Dedifferentiated amniotic fluid mesenchymal stem cell (primary cell): Measurements from ENCODE around the gene SLC38A2.

Experiments used
- DNase-seq: peaks from one replicate; pipeline ENCODE4 v3.0.0-alpha.2; 2016; ENCODE audit errors: extremely low spot score

The SLC38A2 gene

DNA sequence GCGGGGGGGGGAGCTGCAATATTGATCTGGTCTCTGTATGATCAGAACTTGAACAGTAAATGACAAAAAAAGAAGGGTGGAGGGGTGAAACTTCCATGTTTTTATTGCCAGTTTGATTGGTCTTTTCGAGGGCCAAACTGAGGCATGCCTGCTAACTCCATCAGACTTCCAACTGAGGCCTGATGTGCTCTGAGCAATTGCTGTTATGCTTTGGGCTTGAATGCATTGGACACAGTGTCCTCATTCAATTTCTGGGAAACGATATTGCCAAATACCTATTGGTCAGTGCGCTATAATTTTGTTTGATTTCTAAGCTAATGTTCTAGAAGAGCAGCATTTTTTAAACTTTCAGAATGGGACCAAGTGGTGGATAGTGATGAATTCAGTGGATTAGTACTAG is 2.1 kb upstream of the SLC38A2 start:
- DNase-seq = no peak

DNA sequence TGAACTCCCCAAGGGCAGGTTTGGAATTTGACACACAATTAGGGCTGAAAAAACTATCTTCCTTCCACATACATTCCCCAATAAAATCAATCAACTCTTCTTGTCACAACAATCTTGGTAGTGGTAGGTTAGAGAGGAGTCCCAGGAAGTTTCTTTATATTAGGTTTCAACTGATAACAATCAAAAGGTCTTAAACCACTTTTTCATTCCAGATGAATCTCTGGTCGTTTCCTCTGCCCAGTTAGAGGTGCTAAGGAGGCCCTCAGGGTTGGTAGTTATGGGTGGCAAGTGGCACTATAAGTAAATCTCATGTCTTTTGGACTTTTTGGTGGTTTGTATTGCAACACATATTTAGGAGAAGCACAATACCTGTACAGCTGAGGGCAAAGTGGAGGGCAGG is 1.7 kb upstream of the SLC38A2 start:
- no peak for DNase-seq

DNA sequence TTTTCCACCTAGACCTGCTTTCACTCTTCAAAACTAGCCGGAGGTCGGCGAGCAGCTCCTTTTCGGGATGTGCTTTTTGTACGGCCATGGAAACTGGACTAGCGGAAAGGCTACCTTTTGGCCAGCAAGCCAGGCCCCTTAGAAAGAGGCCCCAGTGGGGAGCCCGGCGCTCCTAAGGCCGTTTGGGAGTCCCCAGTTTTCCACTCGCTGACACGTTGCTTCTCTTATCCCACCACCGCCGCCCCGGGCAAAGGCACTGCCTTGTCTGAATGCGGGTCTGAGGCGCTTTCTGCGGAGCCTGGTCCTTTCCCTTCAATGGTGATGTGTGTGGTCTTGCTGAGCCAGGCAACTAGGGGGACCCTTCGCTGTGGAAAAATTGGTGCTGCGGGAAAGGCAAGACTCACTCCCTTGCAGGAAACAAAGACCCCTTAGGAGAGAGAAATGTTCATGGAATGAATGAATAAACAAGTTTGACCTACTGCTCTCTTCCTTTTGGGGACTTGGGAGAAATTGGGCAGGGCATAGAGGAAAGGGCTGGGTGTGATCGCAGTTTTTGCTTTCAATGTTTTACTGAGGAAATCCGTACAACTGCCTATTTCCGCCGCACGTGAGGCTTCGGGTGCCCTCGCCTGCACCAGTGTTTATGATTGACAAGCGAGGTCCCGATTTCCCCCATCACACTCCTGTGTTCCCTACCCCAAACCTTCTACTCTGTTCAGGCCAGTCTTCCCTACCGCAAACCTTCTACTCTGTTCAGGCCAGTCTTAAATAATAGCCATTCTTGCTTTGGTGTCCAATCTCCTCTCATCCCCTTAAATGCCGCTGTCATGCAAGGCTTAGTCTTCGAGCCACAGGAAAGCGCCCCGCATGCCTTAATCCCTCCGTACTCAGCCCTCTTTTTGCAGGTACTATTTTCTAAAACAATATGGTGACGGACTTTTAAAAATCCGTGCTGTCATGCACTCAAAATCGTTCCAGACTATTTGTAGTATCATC is 1.0 kb upstream of the SLC38A2 start:
- DNase-seq = no peak

DNA sequence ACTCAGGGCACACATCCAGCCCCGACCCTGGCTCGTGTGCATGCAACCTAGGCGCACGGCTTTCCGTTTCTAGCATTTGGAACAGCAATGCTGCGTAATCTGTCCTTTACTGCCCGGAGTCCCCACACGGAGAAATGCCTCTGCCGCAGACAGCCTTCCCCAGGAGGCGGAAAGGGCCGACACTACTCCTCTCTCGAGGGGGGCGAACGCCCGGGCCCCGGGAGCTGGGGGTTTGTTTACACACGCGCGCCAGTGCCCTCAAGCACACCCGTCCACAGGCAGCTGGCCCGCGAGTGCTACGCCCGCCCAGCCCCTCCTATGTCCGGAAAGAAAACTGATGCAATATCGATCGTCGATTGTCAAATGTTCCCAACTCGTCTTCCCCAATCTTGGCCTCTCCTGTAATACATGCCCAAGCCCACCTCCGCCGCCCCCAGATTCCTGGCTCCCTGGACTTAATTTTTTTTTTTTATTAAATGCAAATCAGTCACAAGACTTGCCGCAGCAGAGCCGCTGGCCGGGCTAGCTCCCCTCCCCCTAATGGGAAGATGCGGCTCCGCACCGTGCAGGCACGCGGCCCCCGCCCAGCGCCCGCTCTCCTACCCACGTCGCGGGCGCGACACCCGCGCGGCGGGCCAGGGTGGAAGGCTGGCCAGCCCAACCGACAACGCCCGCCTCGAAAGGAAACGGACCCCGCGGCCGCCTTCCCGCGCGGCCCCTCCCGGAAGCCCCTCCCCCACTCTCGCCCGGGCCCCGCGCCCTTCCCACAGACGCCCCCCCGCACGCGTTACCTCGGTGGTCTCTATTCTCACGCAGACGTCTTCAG is 642 bp downstream of the SLC38A2 start:
- no peak for DNase-seq

DNA sequence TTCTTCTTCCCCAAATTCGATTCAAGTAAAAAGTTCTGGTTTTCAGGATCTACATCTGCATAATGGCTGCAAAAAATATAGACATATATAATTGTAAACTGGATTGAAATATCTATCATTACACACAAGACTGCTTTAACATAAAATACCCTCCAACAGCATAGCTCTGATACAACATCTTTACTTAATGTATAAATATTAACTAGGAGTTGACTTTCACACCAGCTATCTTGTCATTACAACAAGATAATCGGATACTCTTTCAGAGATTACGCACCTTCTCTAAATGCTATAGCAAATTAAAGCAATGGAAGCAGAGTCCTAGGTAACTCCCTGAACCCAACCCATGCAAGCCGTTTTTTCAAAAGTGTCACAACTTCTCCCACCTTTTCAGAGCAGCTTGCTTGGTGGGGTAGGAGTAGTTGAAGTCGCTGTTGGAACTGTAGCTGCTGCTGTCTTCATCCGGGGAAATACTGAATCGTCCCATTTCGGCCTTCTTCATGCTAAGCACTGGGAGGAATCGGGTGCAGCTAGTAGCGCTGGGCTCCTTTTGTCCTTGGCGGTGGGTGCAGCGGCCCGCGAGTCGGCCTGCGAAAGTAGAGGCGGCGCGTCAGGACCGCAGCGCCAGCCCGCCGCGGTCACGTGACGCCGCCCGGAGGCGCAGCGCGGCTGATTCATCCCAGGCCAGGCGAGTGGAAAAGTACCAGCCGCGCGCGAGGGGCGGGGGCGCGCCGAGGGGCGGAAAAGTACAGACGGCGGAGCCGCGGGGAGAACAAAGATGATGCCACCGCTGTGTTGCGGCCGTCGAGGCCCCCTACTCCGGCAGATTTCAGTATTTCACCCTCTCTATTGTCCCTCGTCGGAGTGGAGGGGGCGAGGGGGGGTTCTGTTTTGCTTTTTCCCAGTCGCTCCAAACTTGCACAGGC is 1.5 kb downstream of the SLC38A2 start:
- DNase-seq = peak; percentile 66

DNA sequence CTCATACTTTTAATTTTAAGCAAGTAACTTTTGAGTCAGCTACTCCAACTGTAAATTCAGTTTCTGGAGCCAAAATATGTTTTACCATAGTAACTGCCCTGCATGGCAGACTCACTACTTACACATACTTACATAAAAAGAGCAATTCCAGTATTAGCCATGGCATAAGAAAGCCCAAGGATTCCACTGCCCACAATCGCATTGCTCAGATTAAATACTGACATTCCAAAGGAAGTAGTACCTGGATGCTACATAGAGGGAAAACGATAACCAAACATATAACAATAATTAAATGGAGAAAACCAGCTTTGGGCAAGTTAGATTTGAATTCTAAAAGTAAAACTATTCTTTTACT is 2.2 kb downstream of the SLC38A2 start:
- no peak for DNase-seq

DNA sequence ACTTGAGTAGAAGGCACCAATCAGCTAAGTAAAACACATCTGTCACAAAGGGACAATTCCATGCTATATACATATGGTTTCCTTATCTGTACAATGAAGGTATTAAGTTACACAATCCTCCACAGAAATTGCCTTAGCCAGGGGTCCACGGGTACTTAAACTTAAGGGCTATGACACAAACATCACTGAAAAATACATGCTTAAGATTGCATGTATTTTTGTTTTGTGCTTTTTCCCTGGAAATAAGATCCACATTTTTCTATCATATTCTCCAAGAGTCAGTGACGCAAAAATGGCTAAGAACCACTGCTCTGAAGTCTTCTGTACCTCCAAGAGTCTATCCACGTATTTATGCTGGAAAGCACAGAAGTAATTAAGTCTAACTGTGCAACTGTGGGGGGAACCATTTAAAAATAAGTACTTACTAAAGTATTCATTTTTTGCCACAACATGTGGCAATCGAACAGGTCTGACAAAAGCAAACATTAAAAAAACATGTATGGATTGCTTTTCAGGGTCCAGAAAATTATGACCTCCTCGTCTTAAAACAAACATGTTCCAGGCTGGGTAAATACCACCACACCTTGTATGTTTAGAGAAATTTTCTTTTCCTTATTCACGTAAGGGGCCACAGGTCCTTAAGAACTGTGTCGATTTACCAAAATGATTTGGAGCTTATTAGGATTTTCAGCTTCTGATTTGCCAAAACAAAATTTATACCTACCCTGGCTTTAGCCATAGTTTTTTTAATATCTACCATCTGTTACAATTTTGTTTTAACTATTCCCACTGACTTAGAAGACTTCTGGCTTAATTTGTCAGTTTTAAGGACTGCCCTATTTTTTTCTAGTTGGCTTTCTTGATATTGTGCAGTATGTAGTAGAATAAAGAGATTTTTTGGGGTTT is 2.8 kb downstream of the SLC38A2 start:
- DNase-seq = no peak

DNA sequence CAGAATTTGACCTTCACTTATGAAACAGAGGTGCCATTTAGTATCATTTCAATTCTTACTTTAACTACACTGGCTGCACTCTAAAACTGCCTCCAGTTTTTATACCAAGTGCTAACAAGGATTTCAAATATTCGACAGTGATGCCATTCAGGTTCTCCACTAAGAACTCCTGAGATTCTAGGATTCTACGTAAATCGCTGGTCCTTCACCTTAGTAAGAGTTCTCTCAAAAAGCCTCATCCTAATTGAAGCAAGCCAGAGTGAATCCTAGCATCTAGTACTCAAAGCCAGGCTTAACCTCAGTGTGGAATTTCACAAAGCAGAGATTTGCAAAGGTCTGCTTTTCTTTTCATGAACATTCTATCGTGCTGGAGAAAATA is 3.5 kb downstream of the SLC38A2 start:
- DNase-seq = no peak

DNA sequence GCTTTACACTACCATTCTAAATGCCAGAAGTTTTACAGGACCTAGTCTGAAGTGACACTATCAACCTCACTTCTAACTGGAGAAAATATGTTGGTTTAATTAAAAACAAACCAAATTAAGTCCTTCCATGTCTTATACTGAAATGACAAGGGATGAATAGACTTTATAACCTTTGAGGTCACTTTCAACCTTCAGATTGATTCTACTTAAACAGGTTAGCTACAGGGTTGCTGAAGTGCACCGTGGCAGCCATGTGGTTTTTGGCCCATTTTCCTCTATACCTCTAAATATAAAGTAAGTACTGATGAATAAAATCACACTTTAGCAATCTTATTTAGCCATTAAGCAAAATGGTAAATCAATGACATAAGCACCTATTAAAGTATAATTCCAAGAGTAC is 3.9 kb downstream of the SLC38A2 start:
- DNase-seq = no peak

DNA sequence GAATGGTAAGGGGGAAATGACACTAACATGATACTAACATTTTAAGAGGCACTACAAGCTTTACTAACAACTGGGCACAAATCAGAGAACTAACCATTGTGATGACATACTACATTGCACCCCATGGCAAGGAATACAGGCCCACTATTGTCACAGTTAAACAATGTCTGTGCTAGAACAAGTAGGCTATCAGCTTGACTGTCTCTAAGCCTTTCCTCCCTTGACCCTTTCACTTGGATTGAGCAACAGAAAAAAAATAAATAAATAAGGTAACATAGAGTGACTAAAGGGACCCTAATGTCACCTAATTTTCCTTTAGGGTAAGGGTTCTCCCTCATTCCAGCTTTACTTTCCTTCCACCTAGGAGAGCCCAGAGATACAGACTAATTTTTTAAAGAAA is 4.4 kb downstream of the SLC38A2 start:
- no peak for DNase-seq

DNA sequence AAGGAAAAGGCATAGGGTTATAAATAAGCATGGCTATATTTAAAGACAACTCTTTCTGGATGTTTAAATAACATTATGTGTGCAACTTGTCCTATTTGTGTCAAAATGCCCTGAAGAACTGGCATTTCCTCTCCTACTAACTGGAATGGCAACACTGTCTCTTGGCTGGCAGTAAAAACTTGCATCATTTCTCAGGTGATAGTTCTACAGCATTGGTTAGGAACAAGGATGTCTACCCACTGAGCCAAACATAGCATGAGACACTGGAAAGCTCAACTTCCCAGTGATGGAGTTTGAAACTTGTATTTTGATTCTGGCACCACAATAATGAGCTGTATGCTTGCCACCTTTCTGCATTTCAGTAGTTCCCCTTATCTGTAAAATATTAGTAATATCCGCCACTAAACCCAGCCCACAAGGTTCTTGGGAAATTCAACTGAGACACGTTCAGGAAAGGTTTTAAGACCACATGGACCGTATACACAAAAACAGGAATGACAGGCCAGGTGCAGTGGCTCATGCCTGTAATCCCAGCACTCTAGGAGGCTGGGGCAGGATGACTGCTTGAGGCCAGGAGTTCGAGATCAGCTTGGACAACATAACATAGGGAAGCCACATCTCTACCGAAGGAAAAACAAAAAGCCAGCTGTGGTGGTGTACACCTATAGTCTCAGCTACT is 5.1 kb downstream of the SLC38A2 start:
- no peak for DNase-seq

DNA sequence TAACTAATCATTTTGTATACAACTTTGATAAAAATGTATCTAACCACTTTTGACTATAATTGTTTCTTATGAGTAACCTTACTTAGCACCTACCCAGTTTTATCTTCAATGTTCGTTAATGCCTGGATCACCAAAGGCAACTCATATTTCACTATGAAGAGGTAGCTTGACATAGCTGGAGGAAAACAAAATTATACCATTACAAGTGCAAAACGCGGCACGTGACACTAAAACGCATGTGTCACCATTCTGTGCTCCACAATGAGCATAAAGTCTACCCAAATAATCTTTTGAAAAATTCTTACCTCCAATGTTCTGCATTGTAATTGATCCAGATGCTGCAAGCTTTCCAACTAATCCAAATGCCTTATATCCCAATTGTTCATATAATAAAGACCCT is 5.8 kb downstream of the SLC38A2 start:
- no peak for DNase-seq

DNA sequence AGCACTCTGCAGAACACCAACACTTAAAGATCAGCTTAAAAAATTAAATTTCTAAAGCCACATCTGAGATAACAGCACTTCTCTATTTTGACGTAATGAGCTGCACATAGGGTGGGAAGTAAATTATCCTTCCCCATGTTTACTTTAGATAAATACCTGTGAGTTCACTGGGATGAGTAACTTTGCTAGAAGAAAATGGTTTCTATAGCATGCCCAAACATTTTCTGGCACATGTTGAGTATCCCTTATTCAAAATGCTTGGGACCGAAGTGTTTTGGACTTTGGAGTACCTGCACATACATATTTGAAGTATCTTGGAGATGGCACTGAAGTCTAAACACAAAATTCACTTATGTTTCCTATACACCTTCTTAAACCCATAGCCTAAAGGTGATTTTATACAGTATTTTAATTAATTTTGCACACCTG is 6.6 kb downstream of the SLC38A2 start:
- no peak for DNase-seq

DNA sequence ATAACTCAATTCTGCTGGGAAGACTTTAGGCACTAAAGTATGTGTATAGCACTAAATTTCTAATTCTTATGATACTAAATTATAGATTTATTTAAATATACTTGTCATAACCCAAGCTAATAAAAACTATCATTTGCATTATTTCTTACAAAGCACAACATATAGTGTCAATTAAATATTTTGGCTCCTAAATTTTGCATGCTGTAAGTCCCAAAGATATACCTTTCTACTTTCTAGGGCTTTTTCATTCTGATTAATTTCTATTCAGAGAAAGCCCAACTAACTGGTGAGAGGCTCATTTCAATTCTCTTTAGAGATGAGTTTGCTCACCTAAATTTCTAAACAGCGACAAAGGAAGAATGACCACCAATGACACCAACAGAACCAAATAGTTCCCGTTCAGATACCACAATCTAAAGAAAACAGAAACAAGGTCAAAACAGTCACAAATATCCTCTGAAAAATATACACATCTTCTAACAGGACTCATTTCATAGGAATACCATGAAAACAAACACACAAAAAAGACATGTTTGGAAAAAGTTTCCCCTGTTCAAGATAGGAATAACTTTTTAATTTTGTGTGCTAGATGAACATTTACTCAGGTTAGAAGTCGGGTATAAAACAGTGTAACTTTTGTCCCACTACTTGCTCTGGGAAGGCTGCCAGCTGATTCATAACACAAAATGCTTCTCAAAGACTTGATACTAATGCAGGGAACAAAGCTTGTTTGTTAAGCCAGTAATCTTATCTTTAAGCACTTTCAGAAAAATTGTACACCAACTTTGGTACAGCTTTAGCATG is 7.6 kb downstream of the SLC38A2 start:
- DNase-seq = no peak

DNA sequence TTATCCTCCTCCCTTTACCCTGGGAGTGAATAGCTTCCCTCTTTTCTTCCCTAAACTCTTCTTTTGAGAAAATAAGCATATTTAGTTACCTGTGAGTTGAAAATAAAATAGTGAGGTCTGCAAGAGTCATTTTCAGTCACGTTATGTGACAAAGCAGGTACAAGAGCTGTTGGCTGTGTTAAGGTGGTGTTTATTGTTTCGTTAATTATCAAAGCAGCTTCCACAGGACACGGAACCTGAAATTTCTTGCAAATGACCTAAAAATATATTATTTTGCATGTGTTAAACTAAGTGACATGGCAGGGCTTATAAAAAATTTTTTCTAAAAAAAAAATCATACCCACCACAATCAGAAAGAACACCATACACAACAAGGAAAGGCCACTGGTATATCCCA is 8.3 kb downstream of the SLC38A2 start:
- no peak for DNase-seq

DNA sequence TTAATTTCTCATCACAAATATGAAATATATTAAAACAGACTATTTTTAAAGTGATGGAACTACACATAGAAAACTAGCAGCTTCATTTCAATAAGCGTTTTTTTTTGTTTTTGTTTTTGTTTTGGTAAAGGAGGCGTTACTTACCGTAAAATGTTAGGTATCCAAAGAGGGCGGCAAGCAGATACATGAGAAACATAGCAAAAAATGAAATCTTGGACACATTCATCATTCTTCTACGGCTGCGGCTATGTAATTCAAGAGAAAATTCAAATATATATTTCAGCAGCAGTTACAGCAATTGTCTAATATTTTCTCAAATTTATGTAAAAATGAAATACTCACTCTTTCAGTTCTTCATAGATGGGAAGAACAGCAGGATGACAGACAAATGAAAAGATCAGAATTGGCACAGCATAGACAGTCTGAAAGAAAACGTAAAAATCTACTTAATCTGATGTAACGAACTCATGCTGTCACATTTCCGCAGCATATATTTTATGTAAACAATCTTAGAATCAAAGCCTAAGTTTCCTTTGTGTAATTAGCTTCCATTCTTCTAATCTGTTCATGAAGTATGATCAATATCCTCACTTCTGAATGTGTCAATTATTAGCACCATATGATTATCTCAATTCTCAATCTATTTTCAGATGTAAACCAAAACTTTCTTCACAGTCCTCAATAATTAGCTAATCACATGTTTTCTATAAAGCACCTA is 8.8 kb downstream of the SLC38A2 start:
- DNase-seq = no peak

DNA sequence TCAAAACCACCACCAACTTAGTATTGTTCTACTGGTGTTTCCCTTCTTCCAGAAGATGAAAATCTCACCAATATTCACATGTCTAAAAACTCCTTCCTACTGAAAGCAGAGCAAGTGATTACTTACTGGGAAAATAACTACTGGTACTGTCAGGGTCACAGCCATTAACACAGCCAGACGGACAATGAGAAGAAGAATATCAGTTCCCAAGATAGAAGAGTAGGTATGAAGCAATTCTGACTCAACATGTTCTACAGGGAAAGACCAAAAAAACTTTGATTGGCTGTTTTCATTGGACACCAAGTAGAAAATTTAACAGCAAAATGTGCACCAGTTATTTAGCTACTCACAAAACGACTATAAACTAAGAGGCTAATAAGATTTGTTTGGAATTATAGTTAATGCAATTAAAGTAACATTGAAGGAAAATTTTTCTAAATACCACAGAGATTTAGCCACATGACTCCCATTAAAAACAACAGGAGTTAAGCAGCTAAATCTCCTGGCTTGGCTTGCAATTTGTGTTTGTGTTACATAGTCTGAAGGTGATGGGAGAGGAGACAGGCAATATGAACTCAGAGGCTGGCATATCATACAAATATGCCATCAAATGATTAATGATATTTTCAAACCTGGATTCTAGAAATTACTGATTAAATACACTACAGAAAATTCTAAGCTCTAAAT is 9.5 kb downstream of the SLC38A2 start:
- no peak for DNase-seq

DNA sequence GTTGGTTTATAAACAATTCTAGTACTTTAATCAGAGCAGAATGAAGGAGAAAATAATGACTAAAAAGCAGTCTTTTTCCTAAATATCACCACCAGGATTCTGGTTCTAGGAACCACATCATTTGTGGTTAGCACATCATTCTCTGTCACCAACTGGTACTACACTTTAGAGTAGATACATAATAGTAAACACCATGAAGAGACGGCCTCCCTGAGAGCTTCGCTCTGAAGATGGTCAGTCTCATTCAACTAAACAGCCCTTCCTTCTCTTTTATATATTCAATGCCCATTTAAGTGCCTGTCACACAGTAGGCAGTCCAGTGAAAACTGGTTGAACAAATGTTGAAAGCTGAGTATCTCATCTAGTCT is 10.9 kb downstream of the SLC38A2 start:
- no peak for DNase-seq
